GM20000 (cell line): ENCODE measurements around the gene TRAPPC13.

Experiments used
- DNase-seq: peaks from one replicate; pipeline ENCODE4 v3.0.0; 2012; ENCODE audit warnings: low spot score
- TF ChIP-seq, protein P1 (sequence below): IDR thresholded peaks from 2 replicates; pipeline ENCODE4 v1.5.1; 2012; ENCODE audit warnings: mild to moderate bottlenecking, control low read depth; ENCODE audit errors: extremely low read depth, missing control alignments

TRAPPC13 gene

DNA sequence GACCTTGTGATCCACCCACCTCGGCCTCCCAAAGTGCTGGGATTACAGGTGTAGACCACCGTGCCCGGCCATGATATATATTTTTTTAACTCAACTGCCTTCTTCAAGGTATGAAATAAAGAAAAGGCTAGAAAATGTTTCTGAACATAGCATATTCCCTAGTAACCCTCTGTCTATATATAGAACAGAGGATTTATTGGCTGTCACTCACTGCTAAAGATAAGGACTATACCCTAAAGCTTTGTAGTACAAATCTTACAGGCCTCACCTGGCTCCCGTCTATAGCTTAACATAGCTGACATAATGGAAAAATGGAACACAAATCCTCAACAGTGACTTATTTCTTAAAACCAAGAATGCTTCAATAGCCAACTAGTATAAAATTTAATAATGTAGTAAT is 82.8 kb downstream of the TRAPPC13 start:
- DNase-seq, result no peak
- TF ChIP-seq, protein P1, sequence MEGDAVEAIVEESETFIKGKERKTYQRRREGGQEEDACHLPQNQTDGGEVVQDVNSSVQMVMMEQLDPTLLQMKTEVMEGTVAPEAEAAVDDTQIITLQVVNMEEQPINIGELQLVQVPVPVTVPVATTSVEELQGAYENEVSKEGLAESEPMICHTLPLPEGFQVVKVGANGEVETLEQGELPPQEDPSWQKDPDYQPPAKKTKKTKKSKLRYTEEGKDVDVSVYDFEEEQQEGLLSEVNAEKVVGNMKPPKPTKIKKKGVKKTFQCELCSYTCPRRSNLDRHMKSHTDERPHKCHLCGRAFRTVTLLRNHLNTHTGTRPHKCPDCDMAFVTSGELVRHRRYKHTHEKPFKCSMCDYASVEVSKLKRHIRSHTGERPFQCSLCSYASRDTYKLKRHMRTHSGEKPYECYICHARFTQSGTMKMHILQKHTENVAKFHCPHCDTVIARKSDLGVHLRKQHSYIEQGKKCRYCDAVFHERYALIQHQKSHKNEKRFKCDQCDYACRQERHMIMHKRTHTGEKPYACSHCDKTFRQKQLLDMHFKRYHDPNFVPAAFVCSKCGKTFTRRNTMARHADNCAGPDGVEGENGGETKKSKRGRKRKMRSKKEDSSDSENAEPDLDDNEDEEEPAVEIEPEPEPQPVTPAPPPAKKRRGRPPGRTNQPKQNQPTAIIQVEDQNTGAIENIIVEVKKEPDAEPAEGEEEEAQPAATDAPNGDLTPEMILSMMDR, result no peak

DNA sequence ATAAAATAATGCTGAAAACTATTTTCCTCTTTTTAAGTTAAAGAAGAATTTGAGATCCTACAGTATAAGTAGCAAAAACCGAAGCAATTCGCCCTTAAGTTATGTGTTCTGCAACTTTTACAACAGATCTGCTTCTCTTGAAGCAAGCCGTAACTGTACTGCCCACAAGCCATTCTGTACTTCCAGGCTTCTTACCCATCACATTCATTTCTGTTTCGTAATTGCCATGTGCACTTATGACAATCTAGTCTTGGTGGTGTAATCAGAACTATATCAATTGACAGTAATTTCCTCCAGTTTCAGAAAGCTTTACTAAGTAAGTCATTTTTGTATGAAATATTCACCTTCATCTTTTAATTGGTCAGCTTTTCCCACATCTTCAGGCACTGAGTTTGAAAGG is 83.3 kb downstream of the TRAPPC13 start:
- no peak for DNase-seq
- TF ChIP-seq, protein P1, result no peak
